ENCODE measurements around the gene DNAJB1.
"Not testable (repeated sequence)": the region's sequence is repeated elsewhere in the genome, so short reads cannot be mapped to it uniquely, and the experiment has no call there.

Gene DNAJB1

DNA sequence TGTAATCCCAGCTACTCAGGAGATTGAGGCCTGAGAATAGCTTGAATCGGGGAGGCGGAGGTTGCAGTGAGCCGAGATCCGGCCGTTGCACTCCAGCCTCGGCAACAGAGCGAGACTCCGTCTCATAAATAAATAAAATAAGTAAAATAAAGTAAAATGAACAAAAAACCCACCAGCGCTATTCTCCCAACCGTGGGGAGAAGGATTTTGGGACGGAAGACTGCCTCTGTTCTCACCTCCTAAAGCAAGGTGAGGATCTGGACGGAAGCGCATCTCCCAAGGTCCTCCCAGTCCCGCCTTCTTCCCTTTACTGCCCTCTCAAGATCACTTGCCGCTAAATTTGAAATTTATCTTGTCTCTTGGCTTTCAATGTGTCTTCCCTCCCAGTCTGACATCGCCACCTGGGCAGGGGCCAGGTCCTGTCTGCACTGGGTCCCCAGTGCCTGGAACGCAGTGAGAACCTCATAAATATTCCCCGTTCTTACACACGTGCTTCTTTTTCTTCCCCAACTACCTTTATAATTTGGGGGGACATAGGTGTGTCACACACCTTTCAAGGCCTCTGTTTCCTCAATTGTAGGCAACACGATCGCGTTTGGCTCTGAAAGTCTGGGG lies 1.2 kb upstream of the DNAJB1 start:
- DNase-seq = no peak

GRCh38 chr19:14517446-14517839 lies 754 bp downstream of the DNAJB1 start:
- DNase-seq = no peak

DNA sequence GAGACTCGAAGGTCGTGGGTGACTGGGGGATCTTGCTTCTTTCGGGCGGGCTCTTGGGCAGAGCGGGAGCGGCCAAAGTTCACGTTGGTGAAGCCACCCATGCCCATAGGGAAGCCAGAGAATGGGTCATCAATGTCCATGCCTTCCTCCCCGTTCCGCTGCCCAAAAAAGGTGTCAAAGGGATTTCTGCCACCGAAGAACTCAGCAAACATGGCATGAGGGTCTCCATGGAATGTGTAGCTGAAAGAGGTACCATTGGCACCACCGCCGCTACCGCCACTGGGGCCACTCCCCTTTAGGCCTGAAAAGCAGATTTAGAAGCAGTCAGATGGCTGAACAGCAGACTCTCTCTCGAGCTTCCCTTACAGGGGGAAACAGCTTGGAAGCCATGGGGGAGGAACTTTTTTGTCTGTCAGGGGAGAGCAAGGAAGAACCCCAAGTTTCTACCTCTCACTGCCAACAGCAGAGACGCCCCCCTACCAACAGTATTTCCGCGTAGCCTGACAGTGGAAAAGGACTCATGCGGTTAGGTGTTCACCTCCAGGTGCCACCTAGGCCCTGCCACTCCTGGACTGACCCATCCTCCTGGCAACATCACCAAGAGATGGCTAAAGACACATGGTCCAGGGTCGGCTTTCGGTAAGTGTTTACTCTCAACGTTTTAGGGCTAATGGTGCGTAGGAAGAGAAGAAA lies 1.3 kb downstream of the DNAJB1 start:
- no peak for DNase-seq

- DNase-seq = no peak
These were observed 2.1 kb downstream of the DNAJB1 start for GRCh38 chr19:14516048-14516534.

DNA sequence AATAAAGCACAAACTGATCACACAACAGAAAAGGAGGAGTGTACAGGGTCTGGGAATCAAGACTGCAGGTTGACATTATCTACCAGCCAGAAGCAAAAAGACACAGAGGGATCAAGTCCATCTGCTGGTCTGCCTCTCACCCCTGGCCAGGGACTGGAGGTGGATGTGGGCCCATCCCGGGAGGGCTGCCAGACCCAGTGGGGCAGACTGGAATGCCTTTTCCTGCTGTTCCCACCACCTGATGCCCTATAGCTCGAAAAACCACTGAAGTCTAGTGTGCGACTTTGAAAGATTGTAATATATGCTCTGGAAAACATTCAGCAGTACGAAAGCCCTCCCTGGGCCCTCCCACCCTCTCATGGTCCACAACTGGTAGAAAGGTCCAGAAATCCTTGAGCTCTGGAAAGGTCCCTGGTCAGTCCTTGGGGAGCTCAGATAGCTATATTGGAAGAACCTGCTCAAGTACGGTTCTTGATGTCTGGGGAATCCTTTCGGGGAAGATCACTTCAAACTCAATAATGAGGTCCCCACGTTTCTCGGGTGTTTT lies 2.6 kb downstream of the DNAJB1 start:
- DNase-seq = no peak

DNA sequence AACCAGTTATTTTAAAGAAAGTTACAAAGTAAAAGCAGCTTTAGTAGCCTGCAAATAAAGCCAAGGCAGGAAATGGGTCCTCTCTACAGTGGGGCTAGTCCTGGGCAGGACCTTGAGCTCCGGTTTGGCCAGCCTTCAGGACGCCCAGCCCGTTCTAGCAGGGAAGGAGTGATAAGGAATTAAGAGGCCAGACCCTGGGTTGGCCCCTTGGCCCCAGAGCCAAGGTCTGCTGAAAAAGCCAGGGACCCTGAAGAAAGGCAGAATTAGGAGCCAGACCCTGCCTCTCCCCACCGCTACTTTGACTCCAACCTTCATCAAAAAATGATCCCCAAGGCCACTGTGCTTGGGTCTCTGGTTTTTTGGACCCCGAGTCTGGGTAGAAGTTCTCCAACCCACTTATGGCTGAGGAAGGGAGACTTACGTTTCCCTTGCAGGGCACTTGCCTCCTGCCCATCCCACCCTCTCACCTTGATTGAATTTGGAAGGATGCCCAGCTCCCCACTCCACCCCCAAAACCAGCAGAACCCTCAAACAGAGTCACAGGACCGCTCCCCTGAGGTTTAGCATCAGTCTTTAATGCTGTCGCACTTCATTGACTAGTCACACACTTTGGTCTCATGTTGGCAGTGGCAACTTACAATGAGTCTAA lies 3.9 kb downstream of the DNAJB1 start:
- DNase-seq = peak; percentile 57

- no peak for DNase-seq
These were observed 5.7 kb downstream of the DNAJB1 start for GRCh38 chr19:14512406-14512961.

GRCh38 chr19:14511229-14511593 lies 7.0 kb downstream of the DNAJB1 start:
- no peak for DNase-seq

- DNase-seq = no peak
These were observed 7.6 kb downstream of the DNAJB1 start for GRCh38 chr19:14510311-14511228.

DNA sequence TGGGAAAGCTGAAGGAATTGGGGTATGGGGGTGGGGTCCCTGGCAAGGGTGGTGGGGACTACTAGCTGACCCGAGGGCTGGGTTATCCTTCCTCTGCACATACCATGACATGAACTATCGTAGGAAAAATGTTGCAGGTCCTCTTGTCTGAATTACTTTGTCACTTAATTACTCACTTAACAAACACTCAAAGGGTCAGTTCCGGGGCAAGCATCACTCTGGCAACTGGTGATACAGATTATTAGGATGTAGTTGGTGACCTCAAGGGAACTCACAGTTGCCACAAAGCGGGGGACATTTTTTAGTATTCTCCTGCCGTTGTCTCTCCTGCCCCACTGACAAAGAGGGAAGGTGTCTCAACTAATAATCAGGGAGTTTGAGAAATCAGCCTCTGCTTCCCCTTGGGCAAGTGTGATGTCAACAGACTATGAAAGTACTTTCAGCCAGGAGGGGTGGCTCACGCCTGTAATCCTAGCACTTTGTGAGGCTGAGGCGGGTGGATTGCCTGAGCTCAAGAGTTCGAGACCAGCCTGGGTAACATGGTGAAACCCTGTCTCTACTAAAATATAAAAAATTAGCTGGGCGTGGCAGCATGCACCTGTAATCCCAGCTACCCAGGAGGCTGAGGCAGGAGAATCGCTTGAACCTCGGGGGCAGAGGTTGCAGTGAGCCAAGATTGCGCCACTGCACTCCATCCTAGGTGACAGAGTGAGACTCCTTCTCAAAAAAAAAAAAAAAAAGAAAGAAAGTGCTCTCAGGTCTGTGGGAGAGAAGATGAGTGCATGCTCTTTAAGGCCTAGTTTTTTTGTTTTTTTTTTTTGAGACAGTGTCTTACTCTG lies 10.3 kb downstream of the DNAJB1 start:
- DNase-seq = no peak

DNA sequence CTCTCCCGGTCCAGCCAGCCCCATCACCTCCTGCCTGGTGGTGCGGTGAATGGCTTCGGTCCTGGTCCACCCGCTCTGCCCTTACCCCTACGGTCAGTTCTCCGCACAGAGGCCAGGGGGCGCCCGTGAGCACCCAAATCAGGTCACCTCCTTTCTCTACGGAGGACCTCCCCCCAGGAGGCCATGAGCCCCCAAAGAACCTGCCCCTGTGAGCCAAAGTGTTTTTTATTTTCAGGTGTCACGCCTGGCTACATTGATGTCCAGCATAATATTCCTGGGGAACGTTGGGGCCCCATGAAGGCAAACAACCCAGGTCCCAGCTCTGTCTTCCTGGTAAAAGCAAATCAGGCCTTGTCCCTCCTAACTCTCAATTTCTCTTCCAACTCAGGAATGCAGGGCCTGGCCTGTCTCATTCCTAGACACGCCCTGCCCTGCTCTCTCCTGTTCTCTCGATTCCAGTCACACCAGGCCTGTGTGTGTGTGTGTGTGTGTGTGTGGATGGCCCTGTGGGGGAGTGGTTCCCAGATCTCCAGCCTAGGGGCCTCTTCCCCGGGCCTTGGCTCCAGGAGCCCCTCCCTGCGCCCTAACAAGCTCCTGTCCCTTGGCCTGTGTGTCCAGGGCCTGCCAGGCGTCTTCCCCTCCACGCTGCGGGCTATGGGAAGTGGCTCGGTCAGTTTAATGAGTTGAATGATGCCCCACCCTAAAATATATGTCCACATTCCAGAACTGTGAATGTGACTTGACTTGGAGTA lies 12.5 kb downstream of the DNAJB1 start:
- DNase-seq = no peak

DNA sequence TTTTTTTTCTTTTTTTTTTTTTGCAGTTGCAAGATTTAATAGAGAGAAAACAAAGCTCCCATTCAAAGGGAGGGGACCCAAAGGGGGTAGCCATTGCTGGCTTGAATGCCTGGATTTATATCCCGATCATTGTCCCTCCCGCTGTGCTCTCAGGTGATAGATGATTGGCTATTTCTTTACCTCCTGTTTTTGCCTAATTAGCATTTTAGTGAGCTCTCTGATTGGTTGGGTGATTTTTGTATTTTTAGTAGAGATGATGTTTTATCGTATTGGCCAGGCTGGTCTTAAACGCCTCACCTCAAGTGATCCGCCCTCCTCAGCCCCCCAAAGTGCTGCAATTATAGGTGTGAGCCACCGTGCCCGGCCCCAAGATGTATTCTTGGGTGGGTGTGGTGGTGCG lies 13.6 kb downstream of the DNAJB1 start:
- not testable (repeated sequence) for DNase-seq

DNA sequence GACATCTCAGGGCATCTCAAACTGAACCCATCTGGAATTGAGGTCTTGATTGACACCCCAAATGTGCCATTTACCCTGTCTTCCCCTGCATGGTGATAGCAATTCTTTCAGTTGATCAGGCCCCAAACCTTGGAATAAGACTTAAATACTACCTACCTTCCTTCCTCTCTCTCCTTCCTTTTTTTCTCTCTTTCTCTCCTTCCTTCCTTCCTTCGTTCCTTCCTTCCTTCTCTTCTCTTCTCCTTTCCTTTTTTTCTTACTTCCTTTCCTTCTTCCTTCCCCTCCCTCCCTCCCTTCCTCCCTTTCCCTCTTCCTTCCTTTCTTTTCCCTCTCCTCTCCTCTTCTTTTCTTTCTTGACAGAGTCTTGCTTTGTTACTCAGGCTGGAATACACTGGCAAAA lies 14.9 kb downstream of the DNAJB1 start:
- DNase-seq = no peak

DNA sequence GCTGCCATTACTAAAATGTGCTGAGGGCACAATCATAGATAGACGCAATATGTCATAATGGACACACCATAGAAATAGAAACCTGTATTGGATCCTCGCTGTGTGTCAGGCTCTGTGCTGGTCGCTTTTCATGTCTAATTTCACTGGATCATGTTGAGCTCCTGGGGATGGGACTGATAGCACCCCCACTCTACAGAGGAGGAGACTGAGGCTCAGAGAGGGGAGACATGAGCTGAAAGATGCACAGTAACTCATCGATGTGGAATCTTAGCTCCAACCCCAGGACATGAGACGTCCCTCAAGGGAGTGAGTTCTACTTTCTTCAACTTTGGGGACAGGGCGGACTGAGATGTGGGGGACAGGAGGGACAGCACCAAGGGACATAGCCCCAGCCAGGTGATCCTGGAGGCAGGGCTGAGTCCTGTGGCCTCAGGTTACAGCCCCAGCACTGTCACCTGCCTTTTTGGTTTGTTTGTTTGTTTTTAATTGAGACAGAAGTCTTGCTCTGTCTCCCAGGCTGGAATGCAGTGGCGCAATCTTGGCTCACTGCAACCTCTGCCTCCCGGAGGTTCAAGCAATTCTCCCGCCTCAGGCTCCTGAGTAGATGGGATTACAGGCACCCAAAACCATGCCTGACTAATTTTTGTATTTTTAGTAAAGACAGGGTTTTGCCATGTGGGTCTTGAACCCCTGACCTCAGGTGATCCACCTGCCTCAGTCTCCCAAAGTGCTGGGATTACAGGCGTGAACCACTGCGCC lies 15.7 kb downstream of the DNAJB1 start:
- DNase-seq = no peak

- no peak for DNase-seq
These were observed 20.8 kb downstream of the DNAJB1 start for GRCh38 chr19:14497228-14497921.

DNA sequence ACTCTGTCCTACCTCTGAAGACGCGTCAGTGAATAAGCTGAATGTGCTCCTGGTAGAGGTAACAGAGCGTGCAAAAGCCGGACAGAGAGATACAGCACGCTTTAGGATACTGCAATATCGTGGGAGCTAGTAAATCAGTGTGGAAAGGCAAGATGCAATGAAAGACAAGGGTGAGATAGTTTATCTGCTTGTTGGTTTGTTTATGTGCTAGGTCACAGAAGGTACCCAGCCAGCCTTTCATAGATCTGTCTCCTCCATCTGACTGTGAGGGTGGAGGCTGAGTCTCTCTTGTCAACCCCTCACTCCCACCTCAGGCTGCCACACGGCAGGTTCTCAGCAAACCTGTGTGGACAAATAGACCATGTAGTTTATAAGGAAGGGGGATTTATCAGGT lies 21.4 kb downstream of the DNAJB1 start:
- peak; percentile 13 for DNase-seq

DNA sequence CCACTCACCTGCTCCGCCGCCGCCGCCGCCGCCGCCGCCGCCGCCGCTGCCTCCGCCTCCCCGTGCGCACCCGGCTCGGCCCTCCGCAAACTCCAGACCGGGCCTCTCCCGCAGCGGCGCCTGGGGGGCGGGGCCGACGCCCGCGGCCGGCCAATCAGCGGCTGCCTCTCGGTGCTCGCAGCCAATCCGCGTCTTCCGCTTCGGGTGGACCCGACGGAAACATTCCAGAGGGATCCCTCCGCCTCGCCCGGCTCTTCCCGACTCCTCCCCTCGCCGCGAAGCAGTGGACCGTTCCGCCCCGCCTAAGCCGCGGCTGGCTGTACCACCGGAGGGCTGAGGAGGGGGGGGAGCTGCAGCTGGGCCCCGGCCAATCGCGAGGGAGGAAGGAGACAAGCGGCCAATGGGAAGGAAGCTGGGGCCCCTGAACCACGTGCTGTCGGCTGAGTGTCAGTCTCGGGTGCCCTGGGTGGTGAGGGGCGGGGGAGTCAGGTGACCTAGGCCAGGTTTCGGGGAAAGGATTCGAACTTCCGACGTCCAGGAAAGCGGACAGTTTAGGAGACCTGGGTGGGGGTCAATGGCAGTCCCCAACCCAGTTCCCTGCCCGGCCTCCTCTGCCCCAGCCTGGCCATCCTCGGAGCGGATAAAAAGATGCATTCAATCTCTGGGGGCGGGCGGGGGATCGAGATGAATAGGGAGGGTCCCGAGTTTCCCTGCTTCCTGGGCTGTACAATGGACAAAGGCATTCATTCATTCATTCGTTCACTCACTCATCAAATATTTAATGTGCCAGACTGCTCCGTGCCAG lies 22.0 kb downstream of the DNAJB1 start, which contains the start of gene GIPC1:
Gene GIPC1, minus strand, starts transcription at position 99 of the 805 bp plus-strand sequence. CDS start 13,151 bp downstream, outside the sequence.
- DNase-seq = peak; percentile 97

- DNase-seq = no peak
These were observed 22.5 kb downstream of the DNAJB1 start for GRCh38 chr19:14495672-14496028.
